IPS-20b (cell line): ENCODE measurements around the gene ARCN1.
"Not testable (repeated sequence)": the region's sequence is repeated elsewhere in the genome, so short reads cannot be mapped to it uniquely, and the experiment has no call there.

Experiments
- H3K27ac ChIP-seq: one replicate; pipeline ENCODE4 v1.5.1; 2013; ENCODE audit warnings: low read length
- H3K27me3 ChIP-seq: 2 replicates; pipeline ENCODE4 v1.6.1; 2013; ENCODE audit warnings: mild to moderate bottlenecking, low read length, inconsistent platforms; ENCODE audit not compliant: insufficient read depth
- H3K36me3 ChIP-seq: 2 replicates; pipeline ENCODE4 v1.6.1; 2013; ENCODE audit warnings: low read depth, mild to moderate bottlenecking, inconsistent platforms, low read length, moderate library complexity; ENCODE audit not compliant: insufficient read depth
- H3K4me1 ChIP-seq: 2 replicates; pipeline ENCODE4 v1.6.1; 2013; ENCODE audit warnings: mild to moderate bottlenecking, control low read depth, inconsistent platforms, low read length, moderate library complexity; ENCODE audit not compliant: insufficient read depth
- H3K4me3 ChIP-seq: 2 replicates; pipeline ENCODE4 v1.5.1; 2013; ENCODE audit warnings: mild to moderate bottlenecking, low read length, inconsistent platforms
- H3K9ac ChIP-seq: 2 replicates; pipeline ENCODE4 v1.6.1; 2013; ENCODE audit warnings: low read depth, mild to moderate bottlenecking, inconsistent platforms, low read length, moderate library complexity
- H3K9me3 ChIP-seq: 2 replicates; pipeline ENCODE4 v1.6.1; 2013; ENCODE audit warnings: mild to moderate bottlenecking, low read depth, low read length, inconsistent platforms; ENCODE audit not compliant: insufficient read depth

The ARCN1 gene

GRCh38 chr11:118594984-118595383 is 22.8 kb downstream of the ARCN1 start:
- H3K27ac ChIP-seq, H3K9ac ChIP-seq, H3K4me1 ChIP-seq, H3K27me3 ChIP-seq, H3K4me3 ChIP-seq, H3K9me3 ChIP-seq: not testable (repeated sequence)
- peaks cover 82% of the 10 kb centered on the region for H3K36me3 ChIP-seq

GRCh38 chr11:118596224-118597146 is 24.3 kb downstream of the ARCN1 start:
- H3K4me3 ChIP-seq, result no peak overlapping the region
- no peak overlapping the region for H3K9ac ChIP-seq
- H3K27me3 ChIP-seq, result no peaks in the 10 kb centered on the region
- no peaks in the 10 kb centered on the region for H3K9me3 ChIP-seq
- peaks cover 79% of the 10 kb centered on the region for H3K36me3 ChIP-seq
- H3K4me1 ChIP-seq, result no peaks in the 10 kb centered on the region
- H3K27ac ChIP-seq, result no peak overlapping the region

GRCh38 chr11:118597556-118597955 is 25.3 kb downstream of the ARCN1 start:
- Histone ChIP-seq H3K9ac (no peak overlapping the region), H3K27me3 (no peaks in the 10 kb centered on the region), H3K4me3 (no peak overlapping the region), H3K4me1 (no peaks in the 10 kb centered on the region), H3K9me3 (no peaks in the 10 kb centered on the region), H3K27ac (no peak overlapping the region), H3K36me3 (peaks cover 82% of the 10 kb centered on the region)

- Histone ChIP-seq H3K27ac (no peak overlapping the region), H3K27me3 (peaks cover 35% of the 10 kb centered on the region), H3K36me3 (peaks cover 41% of the 10 kb centered on the region), H3K4me3 (no peak overlapping the region), H3K9me3 (no peaks in the 10 kb centered on the region), H3K4me1 (peaks cover 17% of the 10 kb centered on the region; the same call in 1 of the 2 replicates), H3K9ac (no peak overlapping the region)
Measured at GRCh38 chr11:118602331-118602730, 30.1 kb downstream of the ARCN1 start.

GRCh38 chr11:118603709-118604108 is 31.5 kb downstream of the ARCN1 start:
- peaks cover 17% of the 10 kb centered on the region; the same call in 1 of the 2 replicates for H3K4me1 ChIP-seq
- H3K27ac ChIP-seq, H3K9me3 ChIP-seq, H3K4me3 ChIP-seq, H3K9ac ChIP-seq: not testable (repeated sequence)
- H3K36me3 ChIP-seq, result peaks cover 30% of the 10 kb centered on the region
- peaks cover 48% of the 10 kb centered on the region for H3K27me3 ChIP-seq

GRCh38 chr11:118604566-118604965 is 32.4 kb downstream of the ARCN1 start:
- Histone ChIP-seq H3K4me1 (peaks cover 17% of the 10 kb centered on the region; the same call in 1 of the 2 replicates), H3K27me3 (peaks cover 57% of the 10 kb centered on the region)

GRCh38 chr11:118605116-118605867 is 33.1 kb downstream of the ARCN1 start:
- Histone ChIP-seq H3K4me1 (peaks cover 17% of the 10 kb centered on the region; the same call in 1 of the 2 replicates), H3K4me3 (no peak overlapping the region), H3K36me3 (peaks cover 21% of the 10 kb centered on the region), H3K27ac (no peak overlapping the region), H3K27me3 (peaks cover 64% of the 10 kb centered on the region), H3K9me3 (peaks cover 9% of the 10 kb centered on the region; the same call in 1 of the 2 replicates), H3K9ac (no peak overlapping the region)

More at GRCh38 chr11:118604566-118604965, 32.4 kb downstream of the ARCN1 start:
- H3K4me3 ChIP-seq, result no peak overlapping the region
- peaks cover 9% of the 10 kb centered on the region; the same call in 1 of the 2 replicates for H3K9me3 ChIP-seq
- no peak overlapping the region for H3K9ac ChIP-seq
- no peak overlapping the region for H3K27ac ChIP-seq
- H3K36me3 ChIP-seq, result peaks cover 28% of the 10 kb centered on the region

GRCh38 chr11:118606157-118606843 is 34.1 kb downstream of the ARCN1 start:
- Histone ChIP-seq H3K27me3 (peaks cover 74% of the 10 kb centered on the region), H3K9ac (no peak overlapping the region), H3K4me3 (no peak overlapping the region), H3K36me3 (peaks cover 14% of the 10 kb centered on the region), H3K4me1 (peaks cover 20% of the 10 kb centered on the region; the same call in 1 of the 2 replicates), H3K9me3 (peaks cover 9% of the 10 kb centered on the region; the same call in 1 of the 2 replicates), H3K27ac (no peak overlapping the region)

- Histone ChIP-seq H3K36me3 (peaks cover 9% of the 10 kb centered on the region), H3K9me3 (peaks cover 9% of the 10 kb centered on the region; the same call in 1 of the 2 replicates), H3K4me3 (no peak overlapping the region), H3K27ac (no peak overlapping the region), H3K4me1 (peaks cover 20% of the 10 kb centered on the region; the same call in 1 of the 2 replicates), H3K9ac (no peak overlapping the region), H3K27me3 (peaks cover 77% of the 10 kb centered on the region)
Measured at GRCh38 chr11:118606844-118607228, 34.6 kb downstream of the ARCN1 start.

- Histone ChIP-seq H3K9ac (no peak within 1 kb of the TSS), H3K27me3 (peaks cover 79% of the 10 kb centered on the region), H3K27ac (no peak within 1 kb of the TSS), H3K4me1 (peaks cover 29% of the 10 kb centered on the region), H3K9me3 (peaks cover 9% of the 10 kb centered on the region; the same call in 1 of the 2 replicates), H3K4me3 (peak within 1 kb of the TSS; percentile 50; the same call in 1 of the 2 replicates), H3K36me3 (peaks cover under 1% of the 10 kb centered on the region; the same call in 1 of the 2 replicates)
Measured at GRCh38 chr11:118607401-118608359, 35.5 kb downstream of the ARCN1 start, which contains the start of gene PHLDB1. Gene PHLDB1 (plus strand): TSS chr11:118607615. CDS start chr11:118613837, 6,222 bp downstream.
